AG10803 (cell line): Measurements from ENCODE around the gene XPNPEP2.

Experiments used
- DNase-seq: peaks from one replicate; pipeline ENCODE4 v3.0.0; 2010; ENCODE audit warnings: low read depth
- H3K4me3 ChIP-seq: 2 replicates; pipeline ENCODE4 v1.5.1; 2011; ENCODE audit warnings: mild to moderate bottlenecking, low read length, control low read depth
- CTCF ChIP-seq: conservative IDR thresholded peaks from 2 replicates; pipeline ENCODE4 v1.5.1; 2011; ENCODE audit warnings: mild to moderate bottlenecking, low read length, control low read depth, inconsistent platforms

Gene XPNPEP2

GRCh38 chrX:129797251-129797906 lies 58.6 kb downstream of the XPNPEP2 start:
- DNase-seq, result no peak
- TF ChIP-seq CTCF, result no peak
- no peak overlapping the region for H3K4me3 ChIP-seq

GRCh38 chrX:129798456-129798855 lies 59.7 kb downstream of the XPNPEP2 start:
- TF ChIP-seq CTCF, result no peak
- no peak for DNase-seq
- H3K4me3 ChIP-seq, result no peak overlapping the region

- DNase-seq, result no peak
- no peak for TF ChIP-seq CTCF
- no peak overlapping the region for H3K4me3 ChIP-seq
Observed at GRCh38 chrX:129798888-129799287, 60.1 kb downstream of the XPNPEP2 start.

- no peak for TF ChIP-seq CTCF
- no peak overlapping the region for H3K4me3 ChIP-seq
- DNase-seq, result no peak
Observed at GRCh38 chrX:129800186-129800585, 61.4 kb downstream of the XPNPEP2 start.

- no peak for TF ChIP-seq CTCF
- DNase-seq, result no peak
- H3K4me3 ChIP-seq, result no peak overlapping the region
Observed at GRCh38 chrX:129802863-129803262, 64.1 kb downstream of the XPNPEP2 start.

- no peak for TF ChIP-seq CTCF
- H3K4me3 ChIP-seq, result no peak overlapping the region
- DNase-seq, result no peak
Observed at GRCh38 chrX:129804806-129805205, 66.0 kb downstream of the XPNPEP2 start.

GRCh38 chrX:129808158-129808828 lies 69.5 kb downstream of the XPNPEP2 start:
- no peak overlapping the region for H3K4me3 ChIP-seq
- no peak for TF ChIP-seq CTCF
- peak; percentile 52 for DNase-seq
